GM21390 (cell line): ENCODE results near the gene FOXS1.

Experiments used
- ATAC-seq: cut with Tn5 transposase; IDR thresholded peaks from one replicate; pipeline ENCODE4 v1.9.1; 2021; ENCODE audit not compliant: unreplicated experiment

Gene FOXS1

DNA sequence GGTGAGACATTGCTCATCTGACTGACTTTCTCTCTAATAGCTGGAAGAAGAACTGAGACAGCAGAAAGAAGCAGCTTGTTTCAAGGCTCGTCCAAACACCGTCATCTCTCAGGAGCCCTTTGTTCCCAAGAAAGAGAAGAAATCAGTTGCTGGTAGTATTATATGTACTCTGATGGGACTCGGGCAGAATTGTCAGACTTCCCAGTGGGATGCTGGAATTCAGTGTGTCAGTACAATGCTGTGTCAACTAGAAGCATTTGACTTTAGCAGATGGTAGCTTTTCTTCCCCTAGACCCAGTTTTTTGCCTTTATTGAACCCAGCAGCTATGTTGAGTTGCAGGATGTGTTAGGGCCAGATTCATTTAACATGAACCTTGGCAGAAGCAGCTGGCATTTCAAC is 48.0 kb downstream of the FOXS1 start:
- no peak for ATAC-seq
